SK-N-MC (cell line): ENCODE results near the gene TPSAB1.

ENCODE experiments used
- EZH2 ChIP-seq: fragments of 200-600 bp; sonication (generic); IDR thresholded peaks from one replicate; pipeline ENCODE4 v1.6.1; 2017; ENCODE audit warnings: antibody characterized with exemption
- FOXP2 ChIP-seq: optimal IDR thresholded peaks from 2 replicates; pipeline ENCODE3; 2011; ENCODE audit warnings: mild to moderate bottlenecking, moderate library complexity; ENCODE audit not compliant: insufficient read depth; ENCODE audit errors: extremely low read length, control extremely low read depth
- POLR2AphosphoS5 ChIP-seq: IDR thresholded peaks from 2 replicates; pipeline ENCODE4 v1.6.1; 2012; ENCODE audit warnings: mild to moderate bottlenecking, low read depth, low read length, borderline replicate concordance

DNA sequence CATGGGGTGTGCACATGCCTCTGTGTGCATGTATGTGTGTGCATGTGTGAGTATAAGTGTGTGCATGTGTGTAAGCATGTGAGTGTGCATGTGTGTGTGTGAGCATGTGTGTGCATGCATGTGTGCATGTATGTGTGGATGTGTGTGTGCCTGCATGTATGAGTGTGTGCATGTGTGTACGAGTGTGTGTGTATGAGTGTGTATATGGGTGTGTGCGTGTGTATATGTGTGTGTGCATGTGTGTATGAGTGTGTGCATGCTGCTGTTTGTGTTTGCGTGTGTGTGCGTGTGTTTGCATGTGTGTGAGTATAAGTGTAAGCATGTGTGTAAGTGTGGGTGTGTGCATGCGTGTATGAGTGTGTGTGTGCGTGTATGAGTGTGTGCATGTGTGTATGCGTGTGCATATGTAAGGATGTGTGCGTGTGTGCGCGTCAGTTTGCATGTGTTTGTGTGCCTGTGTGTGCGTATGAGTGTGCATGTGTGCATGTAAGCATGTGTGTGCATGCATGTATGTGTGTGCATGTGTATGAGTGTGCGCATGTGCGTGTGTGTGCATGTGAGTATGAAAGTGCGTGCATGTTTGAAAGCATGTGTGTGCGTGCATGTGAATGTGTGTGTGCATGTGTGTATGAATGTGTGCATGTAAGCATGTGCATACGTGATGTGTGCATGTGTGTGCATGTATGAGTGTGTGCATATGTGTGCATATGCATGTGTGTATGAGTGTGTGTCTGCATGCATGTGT, 24.0 kb downstream of the TPSAB1 start:
- no peak for TF ChIP-seq EZH2
- no peak for TF ChIP-seq POLR2AphosphoS5
- TF ChIP-seq FOXP2, result no peak
